ENCODE data around the gene TBC1D8B.
"Not testable (repeated sequence)": the region's sequence is repeated elsewhere in the genome, so short reads cannot be mapped to it uniquely, and the experiment has no call there.

TBC1D8B gene

GRCh38 chrX:106802388-106803275, at the start of gene TBC1D8B:
Gene TBC1D8B, plus strand, starts transcription at chrX:106802673. Its CDS starts 181 bp downstream, at chrX:106802854.
- peak; percentile 58 for DNase-seq

GRCh38 chrX:106769288-106769687, 33.2 kb upstream of the TBC1D8B start:
- DNase-seq: not testable (repeated sequence)

- DNase-seq: no peak
These were observed 27.5 kb upstream of the TBC1D8B start for GRCh38 chrX:106774981-106775380.

- DNase-seq: no peak
These were observed 22.2 kb upstream of the TBC1D8B start for GRCh38 chrX:106780264-106780663.

- no peak for DNase-seq
These were observed 21.7 kb upstream of the TBC1D8B start for GRCh38 chrX:106780664-106781377.

- DNase-seq: no peak
These were observed 18.8 kb upstream of the TBC1D8B start for GRCh38 chrX:106783716-106784115.

GRCh38 chrX:106791495-106791894, 11.0 kb upstream of the TBC1D8B start:
- no peak for DNase-seq

- no peak for DNase-seq
These were observed 448 bp upstream of the TBC1D8B start for GRCh38 chrX:106802063-106802387.

- no peak for DNase-seq
These were observed 8.8 kb downstream of the TBC1D8B start for GRCh38 chrX:106811131-106811910.

- DNase-seq: not testable (repeated sequence)
These were observed 10.5 kb downstream of the TBC1D8B start for GRCh38 chrX:106812930-106813329.

GRCh38 chrX:106814093-106814492, 11.6 kb downstream of the TBC1D8B start:
- DNase-seq: not testable (repeated sequence)

GRCh38 chrX:106862972-106863688, 60.7 kb downstream of the TBC1D8B start:
- peak; percentile 62 for DNase-seq

GRCh38 chrX:106863697-106864096, 61.2 kb downstream of the TBC1D8B start:
- no peak for DNase-seq

GRCh38 chrX:106872796-106873195, 70.3 kb downstream of the TBC1D8B start:
- DNase-seq: not testable (repeated sequence)

- DNase-seq: no peak
These were observed 71.6 kb downstream of the TBC1D8B start for GRCh38 chrX:106874075-106874474.

- no peak for DNase-seq
These were observed 72.7 kb downstream of the TBC1D8B start for GRCh38 chrX:106875151-106875550.

GRCh38 chrX:106889468-106889867, 87.0 kb downstream of the TBC1D8B start:
- no peak for DNase-seq

- no peak for DNase-seq
These were observed 89.4 kb downstream of the TBC1D8B start for GRCh38 chrX:106891762-106892460.

- peak; percentile 65 for DNase-seq
These were observed 92.0 kb downstream of the TBC1D8B start for GRCh38 chrX:106894392-106894909.

GRCh38 chrX:106894978-106895452, 92.5 kb downstream of the TBC1D8B start:
- DNase-seq: no peak

GRCh38 chrX:106897259-106897658, 94.8 kb downstream of the TBC1D8B start:
- no peak for DNase-seq

- DNase-seq: no peak
These were observed 96.0 kb downstream of the TBC1D8B start for GRCh38 chrX:106898462-106898861.
